Measurements from ENCODE around the gene HES1. TPM values are rescaled to one million over a fixed set of nuclear protein-coding genes. Genes with fewer than 3 reads are reported as not detected.

HES1 gene
- total and polyA plus RNA-seq, 2 experiments from 2014 or later = 42.7 to 60.8 TPM

DNA sequence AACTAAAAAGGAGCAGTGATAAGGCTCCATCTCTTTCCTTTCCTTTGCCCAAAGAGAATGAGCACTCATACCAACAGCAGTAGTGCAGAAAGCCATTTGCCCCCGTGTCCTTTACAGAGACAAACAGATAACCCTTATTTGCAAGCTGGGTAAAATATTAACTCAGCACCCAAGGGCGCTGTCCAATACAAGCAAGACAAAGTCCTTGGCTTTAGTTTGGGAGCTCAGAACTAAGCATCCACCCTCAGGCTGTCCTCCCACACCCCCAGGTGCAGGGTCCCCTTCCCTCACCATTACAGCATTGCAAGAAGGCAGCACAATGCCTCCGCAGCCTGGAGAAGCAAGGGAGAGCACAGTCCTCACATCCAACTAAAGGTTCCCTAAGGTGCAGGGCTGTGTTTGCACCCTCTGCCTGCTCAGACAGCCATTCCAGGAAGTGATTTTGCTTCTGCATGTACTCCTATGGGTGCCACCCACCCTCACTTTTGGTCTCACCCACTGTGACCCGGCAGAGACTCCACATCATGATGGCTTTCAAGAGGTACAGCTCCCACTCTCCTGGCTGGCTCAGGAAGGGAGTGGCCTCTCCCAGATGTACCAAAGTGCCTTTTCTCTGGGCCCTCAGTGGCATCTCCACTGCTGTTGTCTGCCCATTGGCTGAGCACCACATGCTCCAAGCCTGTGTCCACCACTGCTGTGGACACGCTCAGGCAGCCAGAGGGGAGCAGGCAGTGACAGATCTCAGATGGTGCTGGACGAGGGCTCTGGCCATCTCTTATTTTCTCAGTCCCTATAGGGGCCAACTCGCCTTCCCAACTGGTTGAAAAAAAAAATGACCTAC, 34.1 kb upstream of the HES1 start:
- ATAC-seq = no peak
- Histone ChIP-seq H3K79me2 (replicated peaks; ENCODE audit: insufficient read depth) (no peaks in the 10 kb centered on the region), H3K4me3 (no peak overlapping the region), H3F3A (replicated peaks; ENCODE audit: low read depth) (no peaks in the 10 kb centered on the region), H4K20me1 (replicated peaks; ENCODE audit: insufficient read depth) (no peaks in the 10 kb centered on the region), H2AFZ (no peak overlapping the region), H3K27ac (ENCODE audit: low read depth) (no peak overlapping the region), H3K9me2 (ENCODE audit: insufficient read depth) (peaks cover under 1% of the 10 kb centered on the region; the same call in 1 of the 2 replicates), H3K4me2 (no peak overlapping the region), H3K4me1 (ENCODE audit: insufficient read depth) (peaks cover 5% of the 10 kb centered on the region; the same call in 1 of the 2 replicates), H3K27me3 (ENCODE audit: insufficient read depth) (no peaks in the 10 kb centered on the region), H3K36me3 (ENCODE audit: insufficient read depth) (no peaks in the 10 kb centered on the region)
- H3K9me3 Mint-ChIP-seq = no peaks in the 10 kb centered on the region
- H3K4me1 Mint-ChIP-seq = peaks cover 29% of the 10 kb centered on the region
- H3K4me3 Mint-ChIP-seq = no peak overlapping the region
- H3K27ac Mint-ChIP-seq = no peak overlapping the region
- no peak for TF ChIP-seq STAT1 (IDR thresholded peaks at IDR 0.05; ENCODE audit: unreplicated experiment)
- no peak for TF ChIP-seq CREB1 (CRISPR knock-in tag; IDR thresholded peaks at IDR 0.05; ENCODE audit: low read depth)
- no peak for TF ChIP-seq EZH2 (IDR thresholded peaks at IDR 0.05; ENCODE audit: low read depth, unreplicated experiment)
- no peak for TF ChIP-seq POLR2AphosphoS5 (IDR thresholded peaks at IDR 0.05; ENCODE audit: low read depth)
- TF ChIP-seq ZNF331 (CRISPR knock-in tag; IDR thresholded peaks at IDR 0.05; ENCODE audit: low read depth) = no peak
- TF ChIP-seq NANOG (IDR thresholded peaks at IDR 0.05; ENCODE audit: borderline replicate concordance) = no peak
- TF ChIP-seq, protein P1, sequence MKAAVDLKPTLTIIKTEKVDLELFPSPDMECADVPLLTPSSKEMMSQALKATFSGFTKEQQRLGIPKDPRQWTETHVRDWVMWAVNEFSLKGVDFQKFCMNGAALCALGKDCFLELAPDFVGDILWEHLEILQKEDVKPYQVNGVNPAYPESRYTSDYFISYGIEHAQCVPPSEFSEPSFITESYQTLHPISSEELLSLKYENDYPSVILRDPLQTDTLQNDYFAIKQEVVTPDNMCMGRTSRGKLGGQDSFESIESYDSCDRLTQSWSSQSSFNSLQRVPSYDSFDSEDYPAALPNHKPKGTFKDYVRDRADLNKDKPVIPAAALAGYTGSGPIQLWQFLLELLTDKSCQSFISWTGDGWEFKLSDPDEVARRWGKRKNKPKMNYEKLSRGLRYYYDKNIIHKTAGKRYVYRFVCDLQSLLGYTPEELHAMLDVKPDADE (IDR thresholded peaks at IDR 0.05) = no peak
- TF ChIP-seq, protein P2, sequence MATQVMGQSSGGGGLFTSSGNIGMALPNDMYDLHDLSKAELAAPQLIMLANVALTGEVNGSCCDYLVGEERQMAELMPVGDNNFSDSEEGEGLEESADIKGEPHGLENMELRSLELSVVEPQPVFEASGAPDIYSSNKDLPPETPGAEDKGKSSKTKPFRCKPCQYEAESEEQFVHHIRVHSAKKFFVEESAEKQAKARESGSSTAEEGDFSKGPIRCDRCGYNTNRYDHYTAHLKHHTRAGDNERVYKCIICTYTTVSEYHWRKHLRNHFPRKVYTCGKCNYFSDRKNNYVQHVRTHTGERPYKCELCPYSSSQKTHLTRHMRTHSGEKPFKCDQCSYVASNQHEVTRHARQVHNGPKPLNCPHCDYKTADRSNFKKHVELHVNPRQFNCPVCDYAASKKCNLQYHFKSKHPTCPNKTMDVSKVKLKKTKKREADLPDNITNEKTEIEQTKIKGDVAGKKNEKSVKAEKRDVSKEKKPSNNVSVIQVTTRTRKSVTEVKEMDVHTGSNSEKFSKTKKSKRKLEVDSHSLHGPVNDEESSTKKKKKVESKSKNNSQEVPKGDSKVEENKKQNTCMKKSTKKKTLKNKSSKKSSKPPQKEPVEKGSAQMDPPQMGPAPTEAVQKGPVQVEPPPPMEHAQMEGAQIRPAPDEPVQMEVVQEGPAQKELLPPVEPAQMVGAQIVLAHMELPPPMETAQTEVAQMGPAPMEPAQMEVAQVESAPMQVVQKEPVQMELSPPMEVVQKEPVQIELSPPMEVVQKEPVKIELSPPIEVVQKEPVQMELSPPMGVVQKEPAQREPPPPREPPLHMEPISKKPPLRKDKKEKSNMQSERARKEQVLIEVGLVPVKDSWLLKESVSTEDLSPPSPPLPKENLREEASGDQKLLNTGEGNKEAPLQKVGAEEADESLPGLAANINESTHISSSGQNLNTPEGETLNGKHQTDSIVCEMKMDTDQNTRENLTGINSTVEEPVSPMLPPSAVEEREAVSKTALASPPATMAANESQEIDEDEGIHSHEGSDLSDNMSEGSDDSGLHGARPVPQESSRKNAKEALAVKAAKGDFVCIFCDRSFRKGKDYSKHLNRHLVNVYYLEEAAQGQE (IDR thresholded peaks at IDR 0.05; ENCODE audit: unreplicated experiment) = no peak
- TF ChIP-seq, protein P3, sequence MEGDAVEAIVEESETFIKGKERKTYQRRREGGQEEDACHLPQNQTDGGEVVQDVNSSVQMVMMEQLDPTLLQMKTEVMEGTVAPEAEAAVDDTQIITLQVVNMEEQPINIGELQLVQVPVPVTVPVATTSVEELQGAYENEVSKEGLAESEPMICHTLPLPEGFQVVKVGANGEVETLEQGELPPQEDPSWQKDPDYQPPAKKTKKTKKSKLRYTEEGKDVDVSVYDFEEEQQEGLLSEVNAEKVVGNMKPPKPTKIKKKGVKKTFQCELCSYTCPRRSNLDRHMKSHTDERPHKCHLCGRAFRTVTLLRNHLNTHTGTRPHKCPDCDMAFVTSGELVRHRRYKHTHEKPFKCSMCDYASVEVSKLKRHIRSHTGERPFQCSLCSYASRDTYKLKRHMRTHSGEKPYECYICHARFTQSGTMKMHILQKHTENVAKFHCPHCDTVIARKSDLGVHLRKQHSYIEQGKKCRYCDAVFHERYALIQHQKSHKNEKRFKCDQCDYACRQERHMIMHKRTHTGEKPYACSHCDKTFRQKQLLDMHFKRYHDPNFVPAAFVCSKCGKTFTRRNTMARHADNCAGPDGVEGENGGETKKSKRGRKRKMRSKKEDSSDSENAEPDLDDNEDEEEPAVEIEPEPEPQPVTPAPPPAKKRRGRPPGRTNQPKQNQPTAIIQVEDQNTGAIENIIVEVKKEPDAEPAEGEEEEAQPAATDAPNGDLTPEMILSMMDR (conservative IDR thresholded peaks at IDR 0.05; ENCODE audit: low read depth in 2 of 2) = no peak
- TF ChIP-seq JUNB (IDR thresholded peaks at IDR 0.05; ENCODE audit: unreplicated experiment) = no peak
- no peak for TF ChIP-seq EZH2phosphoT487 (IDR thresholded peaks at IDR 0.05; ENCODE audit: unreplicated experiment)
- no peak for TF ChIP-seq ZNF114 (CRISPR knock-in tag; IDR thresholded peaks at IDR 0.05)
- TF ChIP-seq, protein P4, sequence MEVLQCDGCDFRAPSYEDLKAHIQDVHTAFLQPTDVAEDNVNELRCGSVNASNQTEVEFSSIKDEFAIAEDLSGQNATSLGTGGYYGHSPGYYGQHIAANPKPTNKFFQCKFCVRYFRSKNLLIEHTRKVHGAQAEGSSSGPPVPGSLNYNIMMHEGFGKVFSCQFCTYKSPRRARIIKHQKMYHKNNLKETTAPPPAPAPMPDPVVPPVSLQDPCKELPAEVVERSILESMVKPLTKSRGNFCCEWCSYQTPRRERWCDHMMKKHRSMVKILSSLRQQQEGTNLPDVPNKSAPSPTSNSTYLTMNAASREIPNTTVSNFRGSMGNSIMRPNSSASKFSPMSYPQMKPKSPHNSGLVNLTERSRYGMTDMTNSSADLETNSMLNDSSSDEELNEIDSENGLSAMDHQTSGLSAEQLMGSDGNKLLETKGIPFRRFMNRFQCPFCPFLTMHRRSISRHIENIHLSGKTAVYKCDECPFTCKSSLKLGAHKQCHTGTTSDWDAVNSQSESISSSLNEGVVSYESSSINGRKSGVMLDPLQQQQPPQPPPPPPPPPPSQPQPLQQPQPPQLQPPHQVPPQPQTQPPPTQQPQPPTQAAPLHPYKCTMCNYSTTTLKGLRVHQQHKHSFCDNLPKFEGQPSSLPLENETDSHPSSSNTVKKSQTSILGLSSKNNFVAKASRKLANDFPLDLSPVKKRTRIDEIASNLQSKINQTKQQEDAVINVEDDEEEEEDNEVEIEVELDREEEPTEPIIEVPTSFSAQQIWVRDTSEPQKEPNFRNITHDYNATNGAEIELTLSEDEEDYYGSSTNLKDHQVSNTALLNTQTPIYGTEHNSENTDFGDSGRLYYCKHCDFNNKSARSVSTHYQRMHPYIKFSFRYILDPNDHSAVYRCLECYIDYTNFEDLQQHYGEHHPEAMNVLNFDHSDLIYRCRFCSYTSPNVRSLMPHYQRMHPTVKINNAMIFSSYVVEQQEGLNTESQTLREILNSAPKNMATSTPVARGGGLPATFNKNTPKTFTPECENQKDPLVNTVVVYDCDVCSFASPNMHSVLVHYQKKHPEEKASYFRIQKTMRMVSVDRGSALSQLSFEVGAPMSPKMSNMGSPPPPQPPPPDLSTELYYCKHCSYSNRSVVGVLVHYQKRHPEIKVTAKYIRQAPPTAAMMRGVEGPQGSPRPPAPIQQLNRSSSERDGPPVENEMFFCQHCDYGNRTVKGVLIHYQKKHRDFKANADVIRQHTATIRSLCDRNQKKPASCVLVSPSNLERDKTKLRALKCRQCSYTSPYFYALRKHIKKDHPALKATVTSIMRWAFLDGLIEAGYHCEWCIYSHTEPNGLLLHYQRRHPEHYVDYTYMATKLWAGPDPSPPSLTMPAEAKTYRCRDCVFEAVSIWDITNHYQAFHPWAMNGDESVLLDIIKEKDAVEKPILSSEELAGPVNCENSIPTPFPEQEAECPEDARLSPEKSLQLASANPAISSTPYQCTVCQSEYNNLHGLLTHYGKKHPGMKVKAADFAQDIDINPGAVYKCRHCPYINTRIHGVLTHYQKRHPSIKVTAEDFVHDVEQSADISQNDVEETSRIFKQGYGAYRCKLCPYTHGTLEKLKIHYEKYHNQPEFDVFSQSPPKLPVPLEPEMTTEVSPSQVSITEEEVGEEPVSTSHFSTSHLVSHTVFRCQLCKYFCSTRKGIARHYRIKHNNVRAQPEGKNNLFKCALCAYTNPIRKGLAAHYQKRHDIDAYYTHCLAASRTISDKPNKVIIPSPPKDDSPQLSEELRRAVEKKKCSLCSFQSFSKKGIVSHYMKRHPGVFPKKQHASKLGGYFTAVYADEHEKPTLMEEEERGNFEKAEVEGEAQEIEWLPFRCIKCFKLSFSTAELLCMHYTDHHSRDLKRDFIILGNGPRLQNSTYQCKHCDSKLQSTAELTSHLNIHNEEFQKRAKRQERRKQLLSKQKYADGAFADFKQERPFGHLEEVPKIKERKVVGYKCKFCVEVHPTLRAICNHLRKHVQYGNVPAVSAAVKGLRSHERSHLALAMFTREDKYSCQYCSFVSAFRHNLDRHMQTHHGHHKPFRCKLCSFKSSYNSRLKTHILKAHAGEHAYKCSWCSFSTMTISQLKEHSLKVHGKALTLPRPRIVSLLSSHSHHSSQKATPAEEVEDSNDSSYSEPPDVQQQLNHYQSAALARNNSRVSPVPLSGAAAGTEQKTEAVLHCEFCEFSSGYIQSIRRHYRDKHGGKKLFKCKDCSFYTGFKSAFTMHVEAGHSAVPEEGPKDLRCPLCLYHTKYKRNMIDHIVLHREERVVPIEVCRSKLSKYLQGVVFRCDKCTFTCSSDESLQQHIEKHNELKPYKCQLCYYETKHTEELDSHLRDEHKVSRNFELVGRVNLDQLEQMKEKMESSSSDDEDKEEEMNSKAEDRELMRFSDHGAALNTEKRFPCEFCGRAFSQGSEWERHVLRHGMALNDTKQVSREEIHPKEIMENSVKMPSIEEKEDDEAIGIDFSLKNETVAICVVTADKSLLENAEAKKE (CRISPR knock-in tag; IDR thresholded peaks at IDR 0.05) = no peak
- no peaks in the 10 kb centered on the region for H3K36me3 Mint-ChIP-seq (ENCODE audit: low read depth)
- H3K27me3 Mint-ChIP-seq (ENCODE audit: insufficient read depth, low read depth, poor library complexity) = peaks cover 7% of the 10 kb centered on the region
- no peak for DNase-seq (ENCODE audit: low spot score)
